ENCODE data around the gene PGRMC1. TPM values are rescaled to one million over a fixed set of nuclear protein-coding genes. Genes with fewer than 3 reads are reported as not detected.

Gene PGRMC1
- total RNA-seq, 2 experiments from 2014 or later = 14.9 to 16.0 TPM

- CTCF ChIA-PET = no interaction called here
- ATAC-seq (ENCODE audit: poor library complexity) (no peak), DNase-seq (no peak)
- no peaks in the 10 kb centered on the region for H3K9me3 Mint-ChIP-seq
- no peaks in the 10 kb centered on the region for H3K36me3 Mint-ChIP-seq (ENCODE audit: low read depth)
- no peaks in the 10 kb centered on the region for H3K4me1 Mint-ChIP-seq (ENCODE audit: low read depth)
- Histone ChIP-seq H3K27ac (ENCODE audit: low read depth in 1 of 2, low read length in 2 of 2) (no peak overlapping the region), H3K9me3 (ENCODE audit: control insufficient read depth in 1 of 2, insufficient read depth in 1 of 2, low read length in 2 of 2) (no peaks in the 10 kb centered on the region), H3K36me3 (ENCODE audit: insufficient read depth, low read length) (no peaks in the 10 kb centered on the region), H3K4me3 (ENCODE audit: low read length) (no peak overlapping the region), H3K27me3 (ENCODE audit: control insufficient read depth in 1 of 2, insufficient read depth in 2 of 2, low read length in 2 of 2) (no peaks in the 10 kb centered on the region), H3K4me1 (ENCODE audit: insufficient read depth, low read length) (no peaks in the 10 kb centered on the region)
- no peak for TF ChIP-seq CTCF (IDR thresholded peaks at IDR 0.05)
- no peaks in the 10 kb centered on the region for H3K27me3 Mint-ChIP-seq
- intact Hi-C loops (cut with DNase I, micrococcal nuclease) = no loop called here
- no peak overlapping the region for H3K4me3 Mint-ChIP-seq
- POLR2A ChIA-PET = no interaction called here
- no peak overlapping the region for H3K27ac Mint-ChIP-seq
These were observed 45.3 kb upstream of the PGRMC1 start for GRCh38 chrX:119190831-119191230.

- ChIA-PET POLR2A (no interaction called here), CTCF (no interaction called here)
- Mint-ChIP-seq H3K9me3 (no peaks in the 10 kb centered on the region), H3K4me3 (no peak overlapping the region), H3K27ac (no peak overlapping the region), H3K4me1 (ENCODE audit: low read depth) (no peaks in the 10 kb centered on the region), H3K36me3 (ENCODE audit: low read depth) (no peaks in the 10 kb centered on the region), H3K27me3 (no peaks in the 10 kb centered on the region)
- Histone ChIP-seq H3K4me1 (ENCODE audit: insufficient read depth, low read length) (no peaks in the 10 kb centered on the region), H3K36me3 (ENCODE audit: insufficient read depth, low read length) (no peaks in the 10 kb centered on the region), H3K9me3 (ENCODE audit: control insufficient read depth in 1 of 2, insufficient read depth in 1 of 2, low read length in 2 of 2) (no peaks in the 10 kb centered on the region), H3K27ac (ENCODE audit: low read depth in 1 of 2, low read length in 2 of 2) (no peak overlapping the region), H3K27me3 (ENCODE audit: control insufficient read depth in 1 of 2, insufficient read depth in 2 of 2, low read length in 2 of 2) (no peaks in the 10 kb centered on the region), H3K4me3 (ENCODE audit: low read length) (no peak overlapping the region)
- TF ChIP-seq CTCF (IDR thresholded peaks at IDR 0.05) = no peak
- DNase-seq (no peak), ATAC-seq (ENCODE audit: poor library complexity) (no peak)
- intact Hi-C loops (cut with DNase I, micrococcal nuclease) = no loop called here
These were observed 41.5 kb upstream of the PGRMC1 start for GRCh38 chrX:119194621-119195020.

GRCh38 chrX:119201570-119201969, 34.5 kb upstream of the PGRMC1 start:
- ATAC-seq (ENCODE audit: poor library complexity) (no peak), DNase-seq (no peak)
- H3K27ac ChIP-seq (ENCODE audit: low read depth in 1 of 2, low read length in 2 of 2) = no peak overlapping the region
- no peak overlapping the region for H3K4me3 ChIP-seq (ENCODE audit: low read length)
- H3K27me3 ChIP-seq (ENCODE audit: control insufficient read depth in 1 of 2, insufficient read depth in 2 of 2, low read length in 2 of 2) = no peaks in the 10 kb centered on the region
- no peaks in the 10 kb centered on the region for H3K27me3 Mint-ChIP-seq
- no peaks in the 10 kb centered on the region for H3K4me1 ChIP-seq (ENCODE audit: insufficient read depth, low read length)
- no peak overlapping the region for H3K27ac Mint-ChIP-seq
- no peaks in the 10 kb centered on the region for H3K36me3 ChIP-seq (ENCODE audit: insufficient read depth, low read length)
- no peaks in the 10 kb centered on the region for H3K4me1 Mint-ChIP-seq (ENCODE audit: low read depth)
- no peaks in the 10 kb centered on the region for H3K36me3 Mint-ChIP-seq (ENCODE audit: low read depth)
- no peak overlapping the region for H3K4me3 Mint-ChIP-seq
- ChIA-PET POLR2A (no interaction called here), CTCF (no interaction called here)
- H3K9me3 ChIP-seq (ENCODE audit: control insufficient read depth in 1 of 2, insufficient read depth in 1 of 2, low read length in 2 of 2) = no peaks in the 10 kb centered on the region
- H3K9me3 Mint-ChIP-seq = no peaks in the 10 kb centered on the region
- TF ChIP-seq CTCF (IDR thresholded peaks at IDR 0.05) = no peak
- intact Hi-C loops (cut with DNase I, micrococcal nuclease) = no loop called here
